Lung (tissue), 12 donors: ENCODE measurements around the gene MADD. TPM values are rescaled to one million over a fixed set of nuclear protein-coding genes. Genes with fewer than 3 reads are reported as not detected.

Experiments
- ATAC-seq: fragments of 200-7000 bp; cut with Tn5 transposase; one replicate; pipeline ENCODE4 v1.9.1; 2020; ENCODE audit warnings: moderate number of reproducible peaks; ENCODE audit not compliant: insufficient read depth, low FRiP score
- DNase-seq, 3 donors: peaks; one replicate each; pipeline ENCODE4 v3.0.0-alpha.2; 2013 to 2017
- H3K27ac ChIP-seq, 2 donors: one replicate each; pipeline ENCODE4 v1.5.1; 2013; ENCODE audit warnings: mild to moderate bottlenecking in 2 of 2, moderate library complexity in 2 of 2, control low read depth in 1 of 2, inconsistent platforms in 1 of 2, low read depth in 1 of 2, low read length in 1 of 2
- H3K27me3 ChIP-seq, 3 donors: one replicate each; pipeline ENCODE4 v1.5.1; 2013; ENCODE audit warnings: low read length in 2 of 3; ENCODE audit not compliant: control insufficient read depth in 3 of 3, insufficient read depth in 3 of 3
- H3K36me3 ChIP-seq, 4 donors: one replicate each; pipeline ENCODE4 v1.5.1; 2013; ENCODE audit warnings: low read length in 4 of 4, mild to moderate bottlenecking in 1 of 4, moderate library complexity in 1 of 4; ENCODE audit not compliant: control insufficient read depth in 4 of 4, insufficient read depth in 4 of 4
- H3K4me1 ChIP-seq, 5 donors: one replicate each; pipeline ENCODE4 v1.5.1; 2013; ENCODE audit warnings: low read length in 5 of 5, mild to moderate bottlenecking in 2 of 5, moderate library complexity in 1 of 5; ENCODE audit not compliant: control insufficient read depth in 5 of 5, insufficient read depth in 5 of 5
- H3K4me3 ChIP-seq: one replicate; pipeline ENCODE4 v1.5.1; 2013; ENCODE audit warnings: mild to moderate bottlenecking, control low read depth, moderate library complexity
- H3K9ac ChIP-seq, 2 donors: one replicate each; pipeline ENCODE4 v1.5.1; 2013; ENCODE audit warnings: low read length in 2 of 2, control low read depth in 1 of 2; ENCODE audit not compliant: insufficient read depth in 1 of 2
- H3K9me3 ChIP-seq, 4 donors: one replicate each; pipeline ENCODE4 v1.5.1; 2013; ENCODE audit warnings: low read length in 3 of 4, mild to moderate bottlenecking in 1 of 4, moderate library complexity in 1 of 4; ENCODE audit not compliant: control insufficient read depth in 4 of 4, insufficient read depth in 3 of 4
- WGBS, 2 donors: extraction: QIAGEN DNeasy Blood & Tissue Kit; methylation state at CpG; one replicate each; pipeline ENCODE4 v1.1.7; 2013; 5-methylcytosine and 5-hydroxymethylcytosine counted together
- polyA plus RNA-seq, 2 donors: library from polyadenylated mRNA; stranded (reverse); fragments of 200-250 nt; gene quantifications; one replicate each; pipeline ENCODE4 v1.2.1, GENCODE V29; 2013
- total RNA-seq, 2 donors: library from RNA; depleted of rRNA in 1 of 2; stranded (reverse); fragments of >200 nt in 1 of 2; gene quantifications; one replicate each; pipeline ENCODE4 v1.2.1, GENCODE V29; 2014 to 2021
- TF ChIP-seq, protein P1 (sequence below): IDR thresholded peaks from 2 replicates; pipeline ENCODE4 v1.5.1; 2012; ENCODE audit warnings: mild to moderate bottlenecking; ENCODE audit errors: control extremely low read depth, extremely low read depth
- donor health status: control.
- donor health status: control.
- donor health status: Bipolar disorder and iron deficiency.
- donor health status: healthy.
- donor health status: DM: yes; HTN: yes; CAD: no.

Gene MADD
- total and polyA plus RNA-seq, 4 donors: 15.9 to 56.8 (median 37.1) TPM

DNA sequence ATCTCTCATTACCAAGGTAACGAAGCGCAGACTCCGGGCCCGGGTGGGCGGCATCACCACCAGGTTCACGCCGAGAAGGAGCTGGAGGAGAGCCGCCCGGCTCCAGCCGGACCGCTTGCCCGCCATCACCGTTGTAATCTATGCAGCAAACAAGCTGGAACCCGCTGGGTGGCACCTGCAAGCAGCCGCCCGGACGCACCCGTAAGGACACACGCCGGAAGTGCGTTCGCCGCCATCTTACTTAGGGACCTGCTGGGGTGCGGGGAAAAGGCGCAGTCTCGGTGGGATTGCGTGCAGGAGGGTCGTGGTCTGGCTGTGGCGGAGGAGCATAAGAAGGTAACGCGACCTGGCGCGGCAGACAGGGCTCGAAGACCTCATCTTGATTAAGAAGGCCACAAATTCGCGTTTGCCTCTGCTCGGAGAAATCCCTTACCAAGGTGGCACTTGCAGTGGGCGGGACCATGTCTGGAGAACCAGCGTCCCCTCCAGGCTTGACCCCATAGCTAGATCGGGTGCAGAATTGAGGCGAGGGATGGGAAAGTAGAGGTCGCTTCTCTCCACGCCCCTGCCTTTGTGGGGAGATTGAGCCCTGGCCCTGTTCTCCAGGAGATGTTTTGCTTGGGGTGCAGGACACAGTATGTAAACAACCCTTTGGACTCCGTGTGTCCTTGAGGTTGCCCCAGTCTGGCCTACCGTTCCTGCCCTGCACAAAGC, 21.1 kb upstream of the MADD start, which contains the start of gene ACP2:
ACP2 (minus strand) TSS at position 151 of the 714 bp plus-strand sequence; CDS start at position 126, 25 bp downstream.
- H3K9ac ChIP-seq: peak within 1 kb of the TSS; percentile 82 to 86
- ATAC-seq (peak; percentile 92), DNase-seq (peak; percentile 92 to 94 (median 93))
- no peaks in the 10 kb centered on the region for H3K9me3 ChIP-seq
- TF ChIP-seq, protein P1, sequence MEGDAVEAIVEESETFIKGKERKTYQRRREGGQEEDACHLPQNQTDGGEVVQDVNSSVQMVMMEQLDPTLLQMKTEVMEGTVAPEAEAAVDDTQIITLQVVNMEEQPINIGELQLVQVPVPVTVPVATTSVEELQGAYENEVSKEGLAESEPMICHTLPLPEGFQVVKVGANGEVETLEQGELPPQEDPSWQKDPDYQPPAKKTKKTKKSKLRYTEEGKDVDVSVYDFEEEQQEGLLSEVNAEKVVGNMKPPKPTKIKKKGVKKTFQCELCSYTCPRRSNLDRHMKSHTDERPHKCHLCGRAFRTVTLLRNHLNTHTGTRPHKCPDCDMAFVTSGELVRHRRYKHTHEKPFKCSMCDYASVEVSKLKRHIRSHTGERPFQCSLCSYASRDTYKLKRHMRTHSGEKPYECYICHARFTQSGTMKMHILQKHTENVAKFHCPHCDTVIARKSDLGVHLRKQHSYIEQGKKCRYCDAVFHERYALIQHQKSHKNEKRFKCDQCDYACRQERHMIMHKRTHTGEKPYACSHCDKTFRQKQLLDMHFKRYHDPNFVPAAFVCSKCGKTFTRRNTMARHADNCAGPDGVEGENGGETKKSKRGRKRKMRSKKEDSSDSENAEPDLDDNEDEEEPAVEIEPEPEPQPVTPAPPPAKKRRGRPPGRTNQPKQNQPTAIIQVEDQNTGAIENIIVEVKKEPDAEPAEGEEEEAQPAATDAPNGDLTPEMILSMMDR: no peak
- peaks cover 0 to 22% (median 10%) of the 10 kb centered on the region in 5 donors for H3K4me1 ChIP-seq
- peak within 1 kb of the TSS; percentile 92 for H3K4me3 ChIP-seq
- no peaks in the 10 kb centered on the region for H3K27me3 ChIP-seq
- H3K36me3 ChIP-seq: peaks cover 9 to 25% (median 13%) of the 10 kb centered on the region in 4 donors
- WGBS, 2 donors: 0% methylated on average over 45 of the region's 45 CpGs
- peak within 1 kb of the TSS; percentile 76 to 94 for H3K27ac ChIP-seq

DNA sequence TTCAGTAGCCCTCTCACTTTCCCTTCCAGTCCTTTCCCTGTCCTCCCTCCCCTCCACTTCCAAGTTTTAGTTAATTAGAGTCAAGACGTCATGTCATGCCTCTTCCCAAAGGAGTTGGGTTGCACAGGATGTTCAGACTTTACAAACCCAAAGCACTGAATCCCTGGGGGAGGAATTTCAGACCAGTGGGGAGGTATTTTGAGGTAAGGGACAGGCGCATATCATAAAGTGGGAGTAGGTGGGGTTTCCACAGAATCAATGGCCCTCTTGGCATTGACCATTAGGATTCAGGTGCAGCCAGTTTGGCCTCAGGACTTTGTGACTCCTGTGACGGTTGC, 20.6 kb upstream of the MADD start:
- no peak for DNase-seq
- Histone ChIP-seq H3K9ac (peak overlapping the region; percentile 24 to 82), H3K9me3 (no peaks in the 10 kb centered on the region), H3K27me3 (no peaks in the 10 kb centered on the region), H3K4me3 (peak overlapping the region; percentile 92), H3K4me1 (peaks cover 1 to 27% (median 14%) of the 10 kb centered on the region in 5 donors), H3K36me3 (peaks cover 8 to 25% (median 13%) of the 10 kb centered on the region in 4 donors), H3K27ac (peak overlapping the region; percentile 76 to 94)
- TF ChIP-seq, protein P1: no peak
- ATAC-seq: no peak
- WGBS, 2 donors: 66 to 71% methylated on average over 3 of the region's 3 CpGs

DNA sequence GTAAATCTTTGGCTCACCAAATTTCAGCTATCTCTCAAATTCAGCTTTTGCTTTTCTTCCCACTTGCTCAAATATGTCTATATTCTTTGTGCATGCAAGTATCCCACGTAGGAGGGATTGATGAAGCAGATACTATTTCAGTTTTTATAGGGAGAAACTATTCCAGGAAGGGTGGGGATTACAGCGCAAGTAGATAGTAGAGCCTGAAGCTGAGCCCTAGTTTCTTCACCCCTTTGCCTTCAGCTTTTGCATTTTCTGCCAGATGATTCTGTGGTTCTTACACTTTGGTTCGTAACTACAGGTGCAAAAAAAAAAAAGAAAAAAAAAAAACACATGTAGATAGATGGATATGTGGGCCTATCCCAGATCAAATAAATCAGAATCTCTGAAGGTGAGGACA, 18.2 kb upstream of the MADD start:
- 83% methylated on average over 3 of the region's 3 CpGs for WGBS, 2 donors
- ATAC-seq (no peak), DNase-seq (no peak)
- H3K4me3 ChIP-seq: no peak overlapping the region
- H3K4me1 ChIP-seq: peaks cover 8 to 39% (median 27%) of the 10 kb centered on the region in 5 donors
- TF ChIP-seq, protein P1: no peak
- no peak overlapping the region for H3K27ac ChIP-seq
- H3K36me3 ChIP-seq: peaks cover 0 to 12% (median 4%) of the 10 kb centered on the region in 4 donors
- no peak overlapping the region for H3K9ac ChIP-seq
- H3K27me3 ChIP-seq: no peaks in the 10 kb centered on the region
- H3K9me3 ChIP-seq: no peaks in the 10 kb centered on the region
